Activated effector memory CD4-positive, alpha-beta T cell treated with anti-CD3 and anti-CD28 coated beads, Interleukin-2, amount 50 U/mL, for 16 hours (primary cell): ENCODE data around the gene FXYD5.
A peak's percentile ranks its signal among the peaks of the same experiment; 100 is the strongest.
"Not testable (repeated sequence)": the region's sequence is repeated elsewhere in the genome, so short reads cannot be mapped to it uniquely, and the experiment has no call there.

Experiments used
- DNase-seq: peaks from one replicate; pipeline ENCODE4 v3.0.0-alpha.2; 2020

The FXYD5 gene

GRCh38 chr19:35184884-35185283 is 30.3 kb downstream of the FXYD5 start:
- no peak for DNase-seq

GRCh38 chr19:35194012-35194984 is 39.8 kb downstream of the FXYD5 start:
- DNase-seq, result no peak

GRCh38 chr19:35195830-35196229 is 41.3 kb downstream of the FXYD5 start:
- no peak for DNase-seq

GRCh38 chr19:35196861-35197260 is 42.3 kb downstream of the FXYD5 start:
- not testable (repeated sequence) for DNase-seq

GRCh38 chr19:35199481-35199880 is 44.9 kb downstream of the FXYD5 start:
- DNase-seq, result no peak

GRCh38 chr19:35202722-35203688 is 48.5 kb downstream of the FXYD5 start:
- no peak for DNase-seq

- DNase-seq, result no peak
Measured at GRCh38 chr19:35204799-35205732, 50.5 kb downstream of the FXYD5 start.

GRCh38 chr19:35205733-35206323 is 51.3 kb downstream of the FXYD5 start:
- no peak for DNase-seq

- DNase-seq, result peak; percentile 80
Measured at GRCh38 chr19:35206379-35206778, 51.8 kb downstream of the FXYD5 start.

GRCh38 chr19:35206855-35207254 is 52.3 kb downstream of the FXYD5 start:
- DNase-seq, result no peak

GRCh38 chr19:35207391-35207871 is 52.9 kb downstream of the FXYD5 start:
- DNase-seq, result peak; percentile 78

GRCh38 chr19:35208121-35208520 is 53.6 kb downstream of the FXYD5 start:
- no peak for DNase-seq

- no peak for DNase-seq
Measured at GRCh38 chr19:35209646-35210045, 55.1 kb downstream of the FXYD5 start.

GRCh38 chr19:35211545-35212230 is 57.2 kb downstream of the FXYD5 start:
- DNase-seq, result peak; percentile 91

GRCh38 chr19:35212241-35212640 is 57.7 kb downstream of the FXYD5 start:
- peak; percentile 65 for DNase-seq

GRCh38 chr19:35213663-35214632 is 59.4 kb downstream of the FXYD5 start:
- peak; percentile 89 for DNase-seq

- peak; percentile 22 for DNase-seq
Measured at GRCh38 chr19:35214766-35215422, 60.4 kb downstream of the FXYD5 start.

GRCh38 chr19:35216016-35216832 is 61.7 kb downstream of the FXYD5 start:
- DNase-seq, result peak; percentile 53
